Measurements from ENCODE around the gene RBM39. TPM values are rescaled to one million over a fixed set of nuclear protein-coding genes. Genes with fewer than 3 reads are reported as not detected.

Gene RBM39
- total and polyA plus RNA-seq, 2 of the 8 experiments (the other 6 are each of a cell fraction or from before 2014, with no cell fraction given) = 78.0 to 219 TPM

GRCh38 chr20:35726842-35727711 is 15.0 kb downstream of the RBM39 start (continued):
- TF ChIP-seq CHD7 (IDR thresholded peaks at IDR 0.05; ENCODE audit: insufficient replicate concordance, low read length) = no peak
- no peak for TF ChIP-seq FOSL1 (IDR thresholded peaks at IDR 0.05; ENCODE audit: insufficient read depth, low read depth, low read length)
- TF ChIP-seq CBX5 (IDR thresholded peaks at IDR 0.05; ENCODE audit: low read depth, low read length) = no peak
